Panc1 (cell line): ENCODE data around the gene GZF1. TPM values are rescaled to one million over a fixed set of nuclear protein-coding genes. Genes with fewer than 3 reads are reported as not detected.

ENCODE experiments used
- ATAC-seq: fragments of 200-7000 bp; cut with Tn5 transposase; 2 replicates; pipeline ENCODE4 v1.9.1; 2020; ENCODE audit warnings: mild to moderate bottlenecking, moderate library complexity
- BruUV-seq: library from RNA; stranded (reverse); fragments of 400-500 nt; replicated peaks from 2 replicates; lab custom pipeline; 2021; lab: Mats Ljungman, UMichigan
- CTCF ChIA-PET: fragments of 300-600 bp; sonication (Branson Sonifier 250); formaldehyde crosslinking; loops from one replicate; lab custom pipeline; 2022; ENCODE audit warnings: antibody characterized with exemption; lab: Charles Lee
- POLR2A ChIA-PET: fragments of 300-600 bp; sonication (Branson Sonifier 250); formaldehyde crosslinking; loops from one replicate; lab custom pipeline; 2022; ENCODE audit warnings: antibody characterized with exemption; lab: Charles Lee
- DNase-seq: peaks from one replicate; pipeline ENCODE4 v3.0.0-alpha.2; 2010; ENCODE audit warnings: low read depth, low spot score
- H3K27ac ChIP-seq: 2 replicates; pipeline ENCODE4 v1.5.1; 2011; ENCODE audit warnings: mild to moderate bottlenecking, low read length, inconsistent platforms
- H3K27me3 ChIP-seq: fragments of 200-500 bp; sonication (Bioruptor generic); 2 replicates; pipeline ENCODE4 v1.6.0; 2014; ENCODE audit warnings: low read length, inconsistent platforms; ENCODE audit not compliant: control insufficient read depth, insufficient read depth
- H3K36me3 ChIP-seq: fragments of 200-500 bp; sonication (Bioruptor generic); 2 replicates; pipeline ENCODE4 v1.5.1; 2014; ENCODE audit warnings: inconsistent platforms, mild to moderate bottlenecking, low read length, moderate library complexity; ENCODE audit not compliant: control insufficient read depth, insufficient read depth
- H3K4me1 ChIP-seq: 2 replicates; pipeline ENCODE4 v1.5.1; 2011; ENCODE audit warnings: inconsistent platforms, mild to moderate bottlenecking, low read length, moderate library complexity; ENCODE audit not compliant: control insufficient read depth, insufficient read depth
- H3K4me3 ChIP-seq, 2 experiments: 2 replicates each; pipeline ENCODE4 v1.5.1; 2011 to 2012; ENCODE audit warnings: low read depth in 2 of 2, low read length in 2 of 2, mild to moderate bottlenecking in 2 of 2, inconsistent platforms in 1 of 2, moderate library complexity in 1 of 2
- H3K9me3 ChIP-seq: fragments of 200-500 bp; sonication (Bioruptor generic); 2 replicates; pipeline ENCODE4 v1.5.1; 2014; ENCODE audit warnings: low read depth, mild to moderate bottlenecking, inconsistent platforms, low read length, moderate library complexity; ENCODE audit not compliant: control insufficient read depth, insufficient read depth
- CTCF ChIP-seq: fragments of 450-650 bp; IDR thresholded peaks from 2 replicates; pipeline ENCODE4 v1.5.1; 2017; ENCODE audit warnings: mild to moderate bottlenecking
- POLR2AphosphoS5 ChIP-seq: IDR thresholded peaks from 2 replicates; pipeline ENCODE4 v1.6.1; 2012; ENCODE audit warnings: mild to moderate bottlenecking, low read depth, low read length, moderate library complexity
- REST ChIP-seq, 2 experiments: IDR thresholded peaks; 2 replicates each; pipeline ENCODE4 v1.6.1; 2011 to 2012; ENCODE audit warnings: low read depth in 2 of 2, control low read depth in 1 of 2, low read length in 1 of 2, mild to moderate bottlenecking in 1 of 2, moderate library complexity in 1 of 2; ENCODE audit not compliant: insufficient read depth in 1 of 2
- SIN3A ChIP-seq: IDR thresholded peaks from 2 replicates; pipeline ENCODE4 v1.6.1; 2012; ENCODE audit warnings: low read depth, mild to moderate bottlenecking, low read length, moderate library complexity, borderline replicate concordance; ENCODE audit not compliant: insufficient read depth
- TCF7L2 ChIP-seq: IDR thresholded peaks from 2 replicates; pipeline ENCODE4 v1.6.1; 2011; ENCODE audit warnings: mild to moderate bottlenecking, low read depth, low read length, inconsistent platforms
- in situ Hi-C: cut with HindIII; loops from 2 replicates; pipeline ENCODE4 v1.10.0; 2016; ENCODE audit warnings: low sequenced_read_pairs, low pct_unique_long_range_greater_than_20kb
- intact Hi-C: fragments of 100-400 bp; cut with micrococcal nuclease; formaldehyde crosslinking; loops from one replicate; pipeline ENCODE4 v1.10.0; 2022; ENCODE audit not compliant: unreplicated experiment
- total RNA-seq: library from RNA; stranded (reverse); gene quantifications from one replicate; pipeline ENCODE4 v1.2.1, GENCODE V29; 2021; ENCODE audit not compliant: unreplicated experiment

The GZF1 gene
- total RNA-seq, 1 experiment from 2014 or later, result 18.0 TPM

GRCh38 chr20:23336476-23336875, 25.5 kb upstream of the GZF1 start:
- POLR2A ChIA-PET, result no interaction called here
- H3K4me1 ChIP-seq, result no peaks in the 10 kb centered on the region
- H3K27ac ChIP-seq, result no peak overlapping the region
- ATAC-seq (no peak), DNase-seq (no peak)
- intact Hi-C loops, result loop anchor here (10.0 kb wide), 1 partner anchor 282 kb away; no protein-coding TSS in a partner anchor
- no TSS peak for BruUV-seq
- no peaks in the 10 kb centered on the region for H3K27me3 ChIP-seq
- in situ Hi-C loops, result no loop called here
- no peak for TF ChIP-seq TCF7L2
- no peak for TF ChIP-seq REST (IDR thresholded peaks at IDR 0.05; ENCODE audit: insufficient read depth in 1 of 2, low read depth in 2 of 2, low read length in 1 of 2)
- no peak for TF ChIP-seq POLR2AphosphoS5
- H3K4me3 ChIP-seq, result no peak overlapping the region
- H3K9me3 ChIP-seq, result no peaks in the 10 kb centered on the region
- CTCF ChIA-PET, result no interaction called here
- no peaks in the 10 kb centered on the region for H3K36me3 ChIP-seq

- ChIA-PET POLR2A (no interaction called here), CTCF (no interaction called here)
- BruUV-seq, result no TSS peak
- ATAC-seq (no peak), DNase-seq (no peak)
- intact Hi-C loops (loop anchor here (10.0 kb wide), 1 partner anchor 283 kb away; no protein-coding TSS in a partner anchor), in situ Hi-C loops (no loop called here)
- Histone ChIP-seq H3K27me3 (no peaks in the 10 kb centered on the region), H3K9me3 (no peaks in the 10 kb centered on the region), H3K36me3 (no peaks in the 10 kb centered on the region), H3K27ac (no peak overlapping the region), H3K4me1 (no peaks in the 10 kb centered on the region), H3K4me3 (no peak overlapping the region)
- no peak for TF ChIP-seq TCF7L2
- TF ChIP-seq SIN3A, result no peak
- TF ChIP-seq POLR2AphosphoS5, result no peak
- TF ChIP-seq REST (IDR thresholded peaks at IDR 0.05; ENCODE audit: insufficient read depth in 1 of 2, low read depth in 2 of 2, low read length in 1 of 2), result no peak
- no peak for TF ChIP-seq CTCF
Observed at GRCh38 chr20:23337312-23337711, 24.7 kb upstream of the GZF1 start.
